GM12874 (cell line): ENCODE data around the gene SLC6A2.

ENCODE experiments used
- CTCF ChIP-seq: IDR thresholded peaks from 2 replicates; pipeline ENCODE4 v1.5.1; 2011; ENCODE audit warnings: low read depth, mild to moderate bottlenecking, control low read depth, low read length, moderate library complexity; ENCODE audit not compliant: insufficient read depth

SLC6A2 gene

DNA sequence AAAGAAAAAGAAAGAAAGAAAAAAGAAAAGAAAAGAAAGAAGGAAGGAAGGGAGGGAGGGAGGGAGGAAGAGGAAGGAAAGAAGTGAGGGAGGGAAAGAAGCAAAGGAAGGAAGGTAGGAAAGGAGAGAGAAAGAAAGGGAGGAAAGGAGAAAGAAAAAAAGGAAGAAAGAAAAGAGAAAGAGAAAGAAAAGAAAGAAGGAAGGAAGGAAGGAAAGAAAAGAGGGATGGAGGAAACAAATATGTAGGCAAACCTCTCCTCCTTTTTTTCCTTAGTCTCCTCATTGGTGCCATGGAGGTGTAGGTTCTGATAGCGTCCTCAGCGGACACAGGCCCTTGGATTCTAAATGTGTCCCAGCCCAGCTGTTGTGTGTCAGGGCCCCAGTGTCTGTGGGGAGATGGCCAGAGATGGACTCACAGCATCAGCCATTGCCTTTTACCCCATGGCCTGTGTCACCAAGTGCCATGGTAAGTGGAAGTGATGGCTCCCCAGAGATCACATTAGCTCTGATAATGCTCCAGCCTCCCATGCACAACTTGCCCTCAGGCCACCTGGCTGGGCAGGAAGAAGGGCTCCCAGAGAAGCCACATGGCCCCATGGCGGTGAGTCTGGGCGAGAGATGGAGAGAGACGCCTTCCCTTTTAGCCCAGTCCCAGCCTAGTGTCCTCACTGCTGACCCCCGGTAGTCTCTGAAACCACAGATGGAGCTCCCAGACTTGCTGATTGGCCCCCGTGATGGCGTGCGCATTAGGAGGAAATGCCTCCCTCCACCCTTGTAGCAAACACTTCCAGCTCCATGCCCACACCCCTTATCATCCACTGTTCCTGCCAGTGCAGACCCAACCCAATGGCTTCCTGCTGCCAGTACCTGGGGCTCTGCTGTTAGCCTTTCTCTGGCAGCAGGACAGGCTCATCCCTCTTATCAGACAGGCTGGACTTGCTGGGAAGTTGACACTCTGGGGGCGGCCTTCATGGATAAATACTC, 3.7 kb upstream of the SLC6A2 start:
- no peak for TF ChIP-seq CTCF

DNA sequence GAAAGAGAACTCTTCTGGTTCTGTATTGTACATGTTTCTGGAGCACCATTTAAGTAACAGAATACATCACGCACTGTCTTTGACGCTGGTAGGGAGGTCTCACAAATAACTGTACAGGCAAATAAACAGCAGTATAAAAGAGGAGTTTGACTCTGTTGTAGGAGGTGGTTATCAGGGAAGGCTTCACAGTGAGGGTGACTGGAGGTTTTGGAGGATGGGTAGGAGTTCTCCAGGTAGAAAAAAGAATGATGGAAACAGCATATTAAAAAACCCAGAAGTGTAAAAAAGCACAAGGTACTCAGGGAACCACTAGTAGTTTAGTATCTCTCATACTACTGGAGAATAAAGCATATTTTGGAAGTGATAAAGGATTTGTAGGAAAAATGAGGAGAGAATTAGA, 2.7 kb upstream of the SLC6A2 start:
- TF ChIP-seq CTCF: no peak

- TF ChIP-seq CTCF: no peak
These were observed 349 bp upstream of the SLC6A2 start for GRCh38 chr16:55655381-55655896.

DNA sequence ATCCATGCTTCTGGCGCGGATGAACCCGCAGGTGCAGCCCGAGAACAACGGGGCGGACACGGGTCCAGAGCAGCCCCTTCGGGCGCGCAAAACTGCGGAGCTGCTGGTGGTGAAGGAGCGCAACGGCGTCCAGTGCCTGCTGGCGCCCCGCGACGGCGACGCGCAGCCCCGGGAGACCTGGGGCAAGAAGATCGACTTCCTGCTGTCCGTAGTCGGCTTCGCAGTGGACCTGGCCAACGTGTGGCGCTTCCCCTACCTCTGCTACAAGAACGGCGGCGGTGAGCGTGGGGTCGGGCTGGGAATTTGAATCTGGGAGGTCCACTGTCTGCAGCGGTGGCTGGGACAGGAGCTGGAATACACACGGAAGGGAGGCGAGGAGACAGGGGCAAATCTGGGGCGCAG, 904 bp downstream of the SLC6A2 start:
- no peak for TF ChIP-seq CTCF

- TF ChIP-seq CTCF: no peak
These were observed 1.8 kb downstream of the SLC6A2 start for GRCh38 chr16:55657616-55658015.

DNA sequence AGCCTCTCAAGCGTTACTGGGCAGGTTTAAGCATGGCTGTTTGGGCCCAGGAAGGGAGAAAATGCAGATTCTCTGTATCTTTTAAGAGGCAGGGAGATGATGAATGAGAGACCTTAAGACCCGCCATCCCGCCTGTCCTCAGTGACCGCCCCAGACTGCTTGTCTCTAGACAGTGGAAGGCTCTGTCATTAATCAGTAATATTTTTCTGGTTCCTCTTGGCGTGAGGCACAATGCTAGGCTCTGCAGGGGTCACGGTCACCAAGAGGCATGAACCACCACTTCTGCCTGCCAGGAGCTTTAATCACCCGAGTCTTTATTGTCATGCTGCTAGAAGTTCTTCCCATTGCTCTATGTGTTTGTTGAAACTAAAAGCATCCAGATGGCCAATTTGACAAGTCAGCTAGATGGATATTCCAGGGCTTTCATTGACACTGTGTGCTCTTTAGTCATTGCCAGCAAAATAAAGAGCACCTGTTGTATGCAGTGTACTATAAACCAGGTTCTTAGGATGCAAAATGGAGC, 3.2 kb downstream of the SLC6A2 start:
- TF ChIP-seq CTCF: no peak

DNA sequence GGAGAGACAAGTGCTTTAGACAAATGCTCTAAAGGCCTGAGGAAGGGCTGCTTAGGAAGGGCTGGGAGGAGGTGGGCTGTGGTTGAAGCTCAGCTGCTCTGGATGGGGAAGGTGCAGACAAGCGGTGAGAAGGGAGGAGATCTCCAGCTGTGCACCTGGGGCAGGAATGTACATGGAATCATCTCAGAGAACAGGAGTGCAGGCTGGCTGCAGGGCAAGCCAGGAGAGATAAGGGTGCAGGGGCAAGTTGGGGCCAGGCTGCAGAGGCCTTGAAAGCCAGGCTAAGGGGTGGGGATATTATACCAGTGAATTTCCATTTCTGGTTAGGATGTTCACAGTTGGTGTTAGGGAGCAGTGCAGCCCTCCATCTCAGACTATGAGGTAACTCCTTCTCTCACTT, 4.2 kb downstream of the SLC6A2 start:
- no peak for TF ChIP-seq CTCF
